Measurements from ENCODE around the gene RBM20.

DNA sequence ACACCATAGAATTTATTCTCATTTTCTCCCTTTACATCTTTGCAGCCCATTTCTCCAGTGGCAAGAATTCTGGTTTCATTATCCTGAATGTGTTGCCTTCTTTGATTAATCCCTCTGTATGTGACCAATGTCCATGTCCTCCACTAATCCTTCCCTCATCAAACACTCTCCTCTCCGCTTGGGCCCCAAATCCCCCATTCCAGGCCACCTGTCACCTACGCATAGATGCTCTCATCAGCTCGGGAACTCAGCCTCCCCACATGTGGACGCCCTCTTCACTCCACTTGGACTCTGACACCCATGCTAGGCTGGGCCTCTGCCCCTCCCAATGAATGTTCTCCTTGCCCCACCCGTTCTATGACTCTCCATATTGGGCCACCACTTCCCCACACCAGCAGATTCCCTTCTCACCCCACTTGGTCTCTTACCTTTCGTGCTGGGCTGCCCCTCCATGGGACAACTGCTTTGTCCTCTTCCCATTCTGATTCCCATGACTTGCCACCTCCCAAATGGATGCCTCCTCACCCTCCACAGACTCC lies 18.7 kb upstream of the RBM20 start:
- TF ChIP-seq EZH2 (IDR thresholded peaks at IDR 0.05; ENCODE audit: insufficient read depth, poor library complexity, severe bottlenecking) (no peak), EZH2phosphoT487 (IDR thresholded peaks at IDR 0.05; ENCODE audit: insufficient read depth, low read depth) (no peak)
